HG03521 (cell line): Measurements from ENCODE around the gene E4F1.

Experiments used
- ATAC-seq: cut with Tn5 transposase; IDR thresholded peaks from one replicate; pipeline ENCODE4 v1.9.1; 2021; ENCODE audit warnings: mild to moderate bottlenecking, moderate library complexity; ENCODE audit not compliant: unreplicated experiment

E4F1 gene

GRCh38 chr16:2228161-2228824 lies 4.9 kb downstream of the E4F1 start:
- no peak for ATAC-seq

DNA sequence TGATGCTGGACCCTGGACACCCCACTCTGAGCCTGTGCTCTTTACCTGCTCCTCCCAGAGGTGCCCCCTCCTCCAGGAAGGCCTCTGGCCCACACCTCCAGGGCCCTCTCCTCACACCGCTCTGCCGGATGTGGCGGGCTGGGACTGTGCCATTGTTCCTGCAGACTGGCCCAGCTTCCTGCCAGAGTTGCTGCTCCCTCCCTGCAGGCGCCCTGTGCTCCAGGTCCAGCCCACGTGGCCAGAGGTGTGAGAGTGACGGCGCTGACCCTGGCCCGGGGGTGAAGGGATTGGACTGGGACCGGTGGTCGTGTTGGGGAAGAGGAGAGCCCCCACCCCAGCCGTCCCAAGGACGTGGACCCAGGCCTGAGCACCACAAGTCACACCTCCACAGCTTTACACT lies 5.7 kb downstream of the E4F1 start:
- ATAC-seq = no peak

DNA sequence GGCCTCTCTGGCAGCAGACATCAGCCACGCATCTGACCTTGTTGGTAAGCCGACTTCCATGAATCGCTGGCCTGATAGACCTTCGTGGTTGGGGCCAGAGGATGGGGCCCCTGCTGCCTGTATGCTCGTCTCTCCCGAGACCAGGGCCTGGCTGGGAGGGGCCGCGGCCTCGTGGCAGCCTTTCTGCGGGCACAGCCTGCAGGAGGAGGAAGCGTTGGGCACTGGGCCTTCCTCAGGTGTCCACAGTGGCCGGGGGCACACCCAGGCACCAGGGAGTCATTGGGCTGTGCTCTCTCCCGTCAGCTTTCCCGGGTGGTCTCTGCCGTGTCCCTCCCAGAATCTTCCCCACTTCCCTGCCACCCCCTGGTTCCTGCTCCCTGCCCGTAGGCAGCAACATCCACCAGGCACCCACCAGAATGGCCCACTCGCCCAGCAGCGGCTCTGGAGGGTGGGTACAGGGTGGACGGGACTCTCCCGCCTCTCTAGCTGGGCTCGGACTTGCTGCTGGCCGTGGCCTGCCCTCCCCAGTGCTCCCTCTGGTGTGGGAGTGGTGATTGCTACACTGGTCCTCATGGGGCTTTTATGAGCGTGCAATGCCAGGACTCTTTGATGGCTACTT lies 6.3 kb downstream of the E4F1 start:
- no peak for ATAC-seq

DNA sequence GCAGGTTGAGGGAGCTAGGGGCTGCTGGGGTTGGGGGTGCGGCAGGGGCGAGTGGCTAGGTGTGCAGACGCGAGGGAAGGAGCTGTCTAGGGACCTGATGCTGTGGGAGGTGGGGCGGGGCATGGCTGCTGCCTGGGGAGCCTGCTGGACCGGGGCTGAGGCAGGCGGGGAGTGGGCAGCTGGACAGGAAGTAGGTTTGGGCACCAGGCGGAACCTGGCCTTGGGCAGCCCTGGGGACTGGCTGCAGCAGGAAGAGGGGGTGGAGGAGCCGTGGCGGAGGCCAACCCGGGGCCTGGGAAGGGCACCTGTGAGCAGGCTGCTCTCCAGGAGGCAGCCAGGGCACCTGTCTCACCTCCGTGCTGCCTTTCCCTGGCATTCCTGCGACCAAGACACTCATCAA lies 7.0 kb downstream of the E4F1 start:
- ATAC-seq = no peak

- ATAC-seq = no peak
Measured at GRCh38 chr16:2231016-2231931, 7.9 kb downstream of the E4F1 start.

DNA sequence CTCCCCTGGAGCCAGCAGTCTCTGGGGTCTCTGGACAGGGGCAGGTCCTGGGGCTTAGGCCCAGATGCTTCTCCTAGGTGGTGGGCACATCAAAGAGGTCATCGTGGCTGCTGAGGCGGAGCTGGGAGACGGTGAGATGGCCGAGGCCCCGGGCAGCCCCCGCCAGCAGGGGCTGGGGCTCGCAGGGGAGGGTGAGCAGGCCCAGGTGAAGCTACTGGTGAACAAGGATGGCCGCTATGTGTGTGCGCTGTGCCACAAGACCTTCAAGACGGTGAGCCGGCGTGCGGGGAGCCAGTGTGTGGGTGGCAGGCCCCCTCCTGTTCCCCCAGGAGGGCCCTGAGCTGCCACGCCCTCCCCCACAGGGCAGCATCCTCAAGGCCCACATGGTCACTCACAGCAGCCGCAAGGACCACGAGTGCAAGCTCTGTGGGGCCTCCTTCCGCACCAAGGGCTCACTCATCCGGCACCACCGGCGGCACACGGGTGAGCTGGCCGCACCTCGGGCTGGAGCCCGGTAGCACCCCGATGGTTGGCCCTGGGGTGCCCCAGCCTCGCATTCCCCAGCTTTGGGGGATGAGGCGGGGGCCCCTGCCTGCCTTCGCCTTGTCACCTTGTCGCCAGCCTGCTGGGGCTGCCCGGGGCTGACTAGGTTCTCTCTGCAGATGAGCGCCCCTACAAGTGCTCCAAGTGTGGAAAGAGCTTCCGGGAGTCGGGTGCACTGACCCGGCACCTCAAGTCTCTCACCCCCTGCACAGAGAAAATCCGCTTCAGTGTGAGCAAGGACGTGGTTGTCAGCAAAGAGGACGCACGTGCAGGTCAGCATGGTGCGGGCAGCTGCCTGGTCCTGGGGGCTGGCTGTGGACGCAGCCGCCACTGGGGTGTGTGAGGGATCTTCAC lies 9.0 kb downstream of the E4F1 start:
- no peak for ATAC-seq

- no peak for ATAC-seq
Measured at GRCh38 chr16:2233046-2233775, 9.8 kb downstream of the E4F1 start.

DNA sequence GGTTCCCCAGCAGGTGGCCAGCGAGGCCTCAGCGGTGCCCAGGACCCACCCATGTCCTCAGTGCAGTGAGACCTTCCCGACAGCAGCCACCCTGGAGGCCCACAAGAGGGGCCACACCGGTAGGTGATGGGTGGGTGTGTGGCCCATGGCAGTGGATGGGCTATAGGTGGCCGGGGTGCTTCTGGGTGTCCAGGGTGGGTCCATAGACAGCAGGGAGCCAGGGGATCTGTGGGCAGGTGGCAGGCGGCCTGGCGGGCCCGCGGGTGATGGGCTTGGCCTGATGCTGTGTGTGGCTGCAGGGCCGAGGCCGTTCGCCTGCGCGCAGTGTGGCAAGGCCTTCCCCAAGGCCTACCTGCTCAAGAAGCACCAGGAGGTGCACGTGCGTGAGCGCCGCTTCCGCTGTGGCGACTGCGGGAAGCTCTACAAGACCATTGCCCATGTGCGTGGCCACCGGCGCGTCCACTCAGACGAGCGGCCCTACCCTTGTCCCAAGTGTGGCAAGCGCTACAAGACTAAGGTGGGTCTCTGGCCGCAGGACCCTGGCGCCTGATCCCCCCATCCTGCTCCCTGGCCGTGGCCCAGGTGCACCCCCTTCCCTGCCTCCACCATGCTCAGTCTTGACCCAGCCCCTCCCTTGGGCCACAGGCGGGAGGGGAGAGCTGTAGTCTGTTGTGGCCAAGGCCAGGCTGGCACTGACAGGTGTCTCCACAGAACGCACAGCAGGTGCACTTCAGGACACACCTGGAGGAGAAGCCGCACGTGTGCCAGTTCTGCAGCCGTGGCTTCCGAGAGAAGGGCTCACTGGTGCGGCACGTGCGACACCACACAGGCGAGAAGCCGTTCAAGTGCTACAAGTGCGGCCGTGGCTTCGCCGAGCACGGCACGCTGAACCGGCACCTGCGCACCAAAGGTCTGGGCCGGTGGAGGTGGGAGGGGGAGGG lies 10.8 kb downstream of the E4F1 start:
- ATAC-seq = no peak

DNA sequence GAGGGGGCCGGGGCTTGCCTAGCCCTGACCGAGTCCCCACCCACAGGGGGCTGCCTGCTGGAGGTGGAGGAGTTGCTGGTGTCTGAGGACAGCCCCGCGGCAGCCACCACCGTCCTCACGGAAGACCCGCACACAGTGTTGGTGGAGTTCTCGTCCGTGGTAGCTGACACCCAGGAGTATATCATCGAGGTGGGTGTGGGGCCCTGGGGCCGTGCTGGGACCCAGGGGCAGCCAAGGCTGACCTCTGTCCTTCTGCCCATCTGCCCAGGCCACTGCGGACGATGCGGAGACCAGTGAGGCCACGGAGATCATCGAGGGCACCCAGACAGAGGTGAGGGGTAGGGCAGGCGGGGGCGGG lies 11.4 kb downstream of the E4F1 start:
- no peak for ATAC-seq

- no peak for ATAC-seq
Measured at GRCh38 chr16:2235234-2235651, 11.9 kb downstream of the E4F1 start.

DNA sequence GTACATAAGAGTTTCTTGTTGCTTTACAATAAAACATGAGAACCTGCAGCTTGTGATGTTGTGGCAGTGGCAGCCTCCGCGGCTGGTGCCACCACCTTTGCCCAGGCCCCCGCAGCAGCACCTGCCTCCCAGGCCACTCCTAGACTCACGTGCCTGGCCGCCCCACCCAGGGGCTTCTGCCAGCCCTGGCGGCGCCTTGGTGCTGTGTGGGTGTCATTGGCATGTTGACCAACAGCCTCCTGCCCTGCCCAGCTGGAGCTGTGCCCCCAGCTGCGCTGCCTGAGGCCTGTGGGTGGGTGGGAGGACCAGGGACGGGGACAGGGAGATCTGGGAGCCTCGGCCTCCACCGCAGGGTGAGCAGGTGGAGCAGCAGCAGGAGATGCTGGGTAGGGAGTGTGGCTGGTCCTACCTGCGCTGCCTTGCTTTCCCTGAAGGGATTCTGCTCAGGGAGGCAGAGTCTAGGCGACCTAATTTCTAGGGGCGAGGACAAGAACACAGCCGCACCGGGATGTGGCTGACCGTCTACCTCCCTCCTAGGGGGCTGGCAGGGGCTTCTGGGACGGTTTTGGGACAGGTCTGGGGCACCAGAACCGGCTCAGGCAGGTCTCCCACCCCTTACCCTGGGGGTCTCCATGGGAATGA lies 12.4 kb downstream of the E4F1 start:
- no peak for ATAC-seq

- no peak for ATAC-seq
Measured at GRCh38 chr16:2236337-2237101, 13.1 kb downstream of the E4F1 start, which contains the start of gene DNASE1L2. Gene DNASE1L2 (plus strand): TSS chr16:2236444. CDS start chr16:2236817, 373 bp downstream.

- no peak for ATAC-seq
Measured at GRCh38 chr16:2237102-2237482, 13.7 kb downstream of the E4F1 start.

GRCh38 chr16:2237493-2238149 lies 14.2 kb downstream of the E4F1 start:
- no peak for ATAC-seq

DNA sequence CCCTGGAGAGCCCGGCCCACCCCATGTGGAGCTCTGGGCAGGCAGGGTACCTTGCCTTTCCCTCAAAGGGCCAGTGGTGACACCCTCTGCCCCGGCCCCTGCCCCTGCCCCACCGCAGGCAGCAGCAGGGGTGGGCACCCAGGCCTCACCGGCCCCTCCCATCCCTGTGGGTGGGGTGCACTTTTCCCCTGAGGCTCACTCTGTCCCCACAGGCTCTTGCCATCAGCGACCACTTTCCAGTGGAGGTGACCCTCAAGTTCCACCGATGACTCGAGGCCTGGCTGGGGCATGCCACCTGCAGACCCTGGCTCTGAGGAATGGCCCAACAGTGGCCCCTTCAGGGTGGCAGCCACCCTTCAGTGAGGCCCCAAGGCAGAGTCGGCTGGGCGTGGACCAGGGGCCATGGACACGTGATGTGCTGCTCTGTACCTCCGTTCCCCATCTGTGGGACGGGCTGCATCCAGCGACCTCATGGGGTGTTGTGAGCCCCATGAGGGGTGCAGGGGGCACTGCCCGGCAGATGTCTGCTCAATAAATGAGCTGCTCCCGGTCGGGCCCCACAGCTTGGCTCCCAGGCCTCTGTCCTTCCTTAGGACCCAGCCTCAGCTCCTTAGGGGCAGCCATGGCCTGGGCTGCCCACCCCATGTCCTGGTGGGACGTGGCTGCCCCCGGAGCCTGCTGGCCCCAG lies 14.9 kb downstream of the E4F1 start:
- ATAC-seq = no peak

- no peak for ATAC-seq
Measured at GRCh38 chr16:2238838-2239675, 15.7 kb downstream of the E4F1 start.
